ENCODE measurements around the gene STPG2.

DNA sequence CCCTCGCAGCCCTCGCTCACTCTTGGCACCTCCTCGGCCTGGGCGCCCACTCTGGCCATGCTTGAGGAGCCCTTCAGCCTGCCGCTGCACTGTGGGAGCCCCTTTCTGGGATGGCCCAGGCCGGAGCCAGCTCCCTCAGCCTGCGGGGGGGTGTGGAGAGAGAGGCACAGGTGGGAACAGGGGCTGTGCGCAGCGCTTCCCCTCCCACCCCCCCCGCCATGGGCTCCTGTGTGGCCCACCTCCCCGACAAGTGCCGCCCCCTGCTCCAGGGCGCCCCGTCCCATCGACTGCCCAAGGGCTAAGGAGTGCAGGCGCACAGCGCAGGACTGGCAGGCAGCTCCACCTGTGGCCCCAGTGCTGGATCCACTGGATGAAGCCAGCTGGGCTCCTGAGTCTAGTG lies 220.2 kb downstream of the STPG2 start:
- TF ChIP-seq, protein P1, sequence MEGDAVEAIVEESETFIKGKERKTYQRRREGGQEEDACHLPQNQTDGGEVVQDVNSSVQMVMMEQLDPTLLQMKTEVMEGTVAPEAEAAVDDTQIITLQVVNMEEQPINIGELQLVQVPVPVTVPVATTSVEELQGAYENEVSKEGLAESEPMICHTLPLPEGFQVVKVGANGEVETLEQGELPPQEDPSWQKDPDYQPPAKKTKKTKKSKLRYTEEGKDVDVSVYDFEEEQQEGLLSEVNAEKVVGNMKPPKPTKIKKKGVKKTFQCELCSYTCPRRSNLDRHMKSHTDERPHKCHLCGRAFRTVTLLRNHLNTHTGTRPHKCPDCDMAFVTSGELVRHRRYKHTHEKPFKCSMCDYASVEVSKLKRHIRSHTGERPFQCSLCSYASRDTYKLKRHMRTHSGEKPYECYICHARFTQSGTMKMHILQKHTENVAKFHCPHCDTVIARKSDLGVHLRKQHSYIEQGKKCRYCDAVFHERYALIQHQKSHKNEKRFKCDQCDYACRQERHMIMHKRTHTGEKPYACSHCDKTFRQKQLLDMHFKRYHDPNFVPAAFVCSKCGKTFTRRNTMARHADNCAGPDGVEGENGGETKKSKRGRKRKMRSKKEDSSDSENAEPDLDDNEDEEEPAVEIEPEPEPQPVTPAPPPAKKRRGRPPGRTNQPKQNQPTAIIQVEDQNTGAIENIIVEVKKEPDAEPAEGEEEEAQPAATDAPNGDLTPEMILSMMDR (conservative IDR thresholded peaks at IDR 0.05) = no peak
- TF ChIP-seq EZH2 (IDR thresholded peaks at IDR 0.05; ENCODE audit: low read depth) = no peak
